SW480 (cell line): Measurements from ENCODE around the gene ARRDC2.
"Not testable (repeated sequence)": the region's sequence is repeated elsewhere in the genome, so short reads cannot be mapped to it uniquely, and the experiment has no call there.

ENCODE experiments used
- DNase-seq: peaks from one replicate; pipeline ENCODE4 v3.0.0-alpha.2; 2016; ENCODE audit warnings: low spot score

Gene ARRDC2

DNA sequence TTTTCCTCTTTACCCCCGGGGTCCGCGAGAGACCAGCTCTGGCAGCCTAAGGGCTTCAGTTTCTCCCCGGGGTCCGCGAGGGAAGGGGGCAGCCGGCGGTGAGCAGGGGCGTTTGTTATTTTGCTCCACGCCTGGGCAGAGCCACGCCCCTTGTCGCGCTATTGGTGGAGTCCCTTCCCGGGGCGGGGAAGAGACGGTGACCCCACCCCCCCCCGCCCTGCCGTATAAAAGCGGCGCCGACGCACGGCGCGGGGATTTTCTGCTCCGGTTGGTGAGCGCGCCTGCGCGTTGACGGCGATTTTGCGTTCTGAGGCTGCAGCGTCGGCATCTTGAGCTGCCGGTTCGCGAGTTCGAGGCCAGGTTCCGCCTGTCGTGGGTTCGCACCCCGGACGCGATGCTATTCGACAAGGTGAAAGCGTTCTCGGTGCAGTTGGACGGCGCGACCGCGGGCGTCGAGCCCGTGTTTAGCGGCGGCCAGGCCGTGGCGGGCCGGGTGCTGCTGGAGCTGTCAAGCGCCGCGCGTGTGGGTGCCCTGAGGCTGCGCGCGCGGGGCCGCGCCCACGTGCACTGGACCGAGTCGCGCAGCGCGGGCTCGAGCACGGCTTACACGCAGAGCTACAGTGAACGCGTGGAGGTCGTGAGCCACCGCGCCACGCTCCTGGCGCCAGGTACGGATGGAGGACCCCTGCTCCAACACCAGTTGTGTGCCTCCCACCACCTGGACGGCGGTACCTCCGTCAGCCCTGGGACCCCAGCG, at the start of gene ARRDC2:
Gene ARRDC2, plus strand, starts transcription at position 254 of the 757 bp plus-strand sequence. Its CDS starts 141 bp downstream, at position 395.
- no peak for DNase-seq

GRCh38 chr19:17963936-17964691, 43.9 kb upstream of the ARRDC2 start:
- DNase-seq: no peak

- peak; percentile 56 for DNase-seq
Measured at GRCh38 chr19:17965370-17966128, 42.4 kb upstream of the ARRDC2 start.

DNA sequence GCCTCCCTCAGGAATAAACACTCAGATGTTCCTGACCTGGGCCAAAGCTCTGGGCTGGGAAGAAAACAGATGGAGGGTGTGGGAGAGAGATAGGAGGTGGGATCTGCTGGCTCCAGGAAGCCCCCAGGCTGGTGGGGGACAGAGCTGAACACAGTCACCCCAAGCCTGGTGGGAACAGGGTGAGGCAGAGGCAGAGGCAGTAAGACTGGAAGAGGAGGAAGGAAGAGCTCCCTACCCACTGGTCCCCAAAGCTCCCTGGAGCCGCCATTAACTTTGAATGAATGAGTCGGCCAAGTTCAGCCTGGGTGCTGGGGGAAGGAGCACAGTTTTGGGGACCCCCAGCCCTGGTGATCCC, 41.9 kb upstream of the ARRDC2 start:
- DNase-seq: no peak

- DNase-seq: no peak
Measured at GRCh38 chr19:17966550-17967256, 41.3 kb upstream of the ARRDC2 start, which contains the start of gene KCNN1. Gene KCNN1, plus strand, starts transcription at chr19:17967107. Its CDS starts 6,782 bp downstream, at chr19:17973889.

DNA sequence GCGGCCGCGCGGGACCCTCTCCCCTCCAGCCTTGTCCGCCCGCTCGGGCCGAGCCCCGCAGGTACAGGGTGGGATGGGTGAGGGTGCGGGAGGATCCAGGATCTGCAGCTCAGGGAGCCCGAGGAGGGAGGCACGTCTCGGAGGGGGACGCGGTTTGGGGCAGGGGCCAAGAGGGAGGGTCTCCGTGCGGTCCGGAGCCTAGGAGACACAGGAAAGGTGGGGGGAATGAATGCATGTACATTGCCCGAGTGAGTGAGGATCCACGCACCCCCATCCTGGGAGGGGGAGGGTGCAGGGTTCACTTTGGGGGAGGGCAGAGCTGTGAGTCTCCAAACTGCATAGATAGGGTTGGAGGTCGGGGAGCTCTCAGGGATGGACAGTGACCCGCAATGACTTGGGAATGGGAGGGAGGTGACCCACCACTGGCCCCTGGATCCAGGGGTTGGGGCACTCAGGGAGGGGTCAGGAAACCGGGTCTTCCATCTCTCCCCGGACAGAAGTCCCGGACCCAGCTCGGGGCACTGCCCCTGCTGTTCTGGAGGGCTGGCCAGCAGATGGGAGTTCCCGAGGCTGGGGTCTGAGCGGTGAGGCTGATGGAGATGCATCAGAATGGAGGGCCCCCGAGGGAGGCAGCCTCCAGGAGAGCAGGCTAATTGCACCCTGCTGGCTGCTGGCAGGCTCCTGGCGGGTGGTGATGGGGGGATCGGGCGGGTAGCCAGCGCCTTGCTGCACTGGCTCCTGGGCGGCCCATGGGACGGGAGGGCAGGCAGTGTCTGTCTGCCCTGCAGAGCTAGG, 40.5 kb upstream of the ARRDC2 start:
- DNase-seq: no peak

- no peak for DNase-seq
Measured at GRCh38 chr19:17968362-17968761, 39.6 kb upstream of the ARRDC2 start.

DNA sequence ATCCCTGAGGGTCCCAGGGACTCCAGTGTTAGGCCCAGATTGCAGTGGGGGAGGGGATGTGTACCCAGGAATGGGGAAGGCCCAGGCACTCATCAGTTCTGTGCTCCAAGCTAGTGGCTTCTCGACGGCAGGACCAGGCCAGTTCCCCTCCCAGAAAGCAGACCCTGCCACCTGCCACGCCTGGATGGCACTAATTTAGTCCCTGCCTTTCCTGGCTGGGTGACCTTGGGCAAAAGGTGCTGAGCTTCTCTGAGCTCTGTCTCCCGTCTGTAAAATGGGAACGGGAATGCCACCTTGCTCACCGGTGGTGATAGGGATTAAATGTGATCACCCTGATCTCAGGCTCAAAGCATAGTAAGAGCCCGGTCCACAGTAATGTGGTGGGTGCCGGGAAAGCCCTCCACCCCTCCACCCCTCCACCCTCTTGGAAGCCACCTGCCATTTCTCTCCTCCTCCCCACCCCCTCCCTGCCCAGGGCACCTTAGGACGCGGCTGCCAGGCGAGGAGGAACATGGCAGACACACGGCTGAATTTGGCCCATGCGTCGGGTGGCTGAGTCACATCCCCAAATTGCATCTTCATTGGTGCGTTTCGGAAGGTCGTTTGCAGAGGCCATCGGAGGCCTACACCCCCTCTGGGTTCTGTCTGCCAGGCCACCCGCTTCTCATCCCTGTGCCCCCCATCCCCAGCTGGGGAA, 38.7 kb upstream of the ARRDC2 start:
- no peak for DNase-seq

GRCh38 chr19:17972230-17972629, 35.7 kb upstream of the ARRDC2 start:
- no peak for DNase-seq

GRCh38 chr19:17973759-17974158, 34.2 kb upstream of the ARRDC2 start:
- no peak for DNase-seq

DNA sequence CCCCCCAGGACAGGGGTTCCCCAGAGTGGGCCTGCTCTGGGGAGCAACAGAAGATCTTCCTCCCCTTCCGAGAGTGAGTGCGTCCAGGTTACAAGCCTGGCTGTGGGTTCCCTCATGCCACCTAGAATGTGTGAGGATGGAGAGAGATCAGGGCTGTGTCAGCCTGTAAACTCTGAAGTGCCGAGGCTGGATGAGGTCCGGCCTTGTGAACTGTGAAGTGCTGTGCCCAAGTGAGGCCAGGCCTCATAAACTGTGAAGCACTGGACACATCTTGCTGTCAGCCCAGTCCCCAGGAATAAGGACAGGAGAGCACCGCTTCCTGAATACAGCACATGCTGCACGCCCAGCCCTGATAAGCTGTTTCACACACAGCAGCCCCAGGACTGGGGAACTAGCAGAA, 33.4 kb upstream of the ARRDC2 start:
- no peak for DNase-seq

DNA sequence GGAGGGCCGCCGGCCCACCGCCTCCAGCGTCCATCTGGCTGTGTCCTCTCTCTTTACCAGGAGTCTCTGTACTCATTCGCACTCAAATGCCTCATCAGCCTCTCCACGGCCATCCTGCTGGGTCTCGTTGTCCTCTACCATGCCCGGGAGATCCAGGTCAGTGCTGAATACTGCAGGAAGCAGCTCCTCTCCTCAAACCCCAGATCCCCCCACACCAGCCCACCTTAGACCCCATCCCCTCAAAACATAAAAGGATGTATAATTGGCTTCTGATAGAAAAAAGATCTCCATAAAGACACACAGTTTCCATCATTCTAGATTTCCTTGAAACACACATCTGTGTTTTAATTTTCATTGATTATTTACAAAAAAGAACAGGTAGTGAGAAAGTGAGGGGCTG, 32.9 kb upstream of the ARRDC2 start:
- no peak for DNase-seq

GRCh38 chr19:17977021-17977420, 30.9 kb upstream of the ARRDC2 start:
- no peak for DNase-seq

DNA sequence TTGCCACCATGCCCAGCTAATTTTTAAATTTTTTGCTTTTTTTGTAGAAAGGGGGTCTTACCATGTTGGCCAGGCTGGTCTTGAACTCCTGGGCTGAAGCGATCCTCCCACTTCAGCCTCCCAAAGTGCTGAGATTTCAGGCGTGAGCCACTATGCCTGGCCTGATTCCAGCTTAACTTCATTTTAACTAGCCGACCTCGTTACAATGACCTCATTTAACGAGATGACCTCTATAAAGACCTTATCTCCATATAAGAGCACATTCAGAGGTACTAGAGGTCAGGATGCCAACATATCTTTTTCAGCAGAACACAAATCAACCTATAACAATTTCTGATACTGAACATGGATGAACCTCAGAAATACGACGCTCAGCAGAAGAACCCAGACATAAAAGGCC, 30.5 kb upstream of the ARRDC2 start:
- DNase-seq: no peak

GRCh38 chr19:17981611-17982010, 26.4 kb upstream of the ARRDC2 start:
- DNase-seq: no peak

GRCh38 chr19:17982430-17982829, 25.5 kb upstream of the ARRDC2 start:
- DNase-seq: no peak

DNA sequence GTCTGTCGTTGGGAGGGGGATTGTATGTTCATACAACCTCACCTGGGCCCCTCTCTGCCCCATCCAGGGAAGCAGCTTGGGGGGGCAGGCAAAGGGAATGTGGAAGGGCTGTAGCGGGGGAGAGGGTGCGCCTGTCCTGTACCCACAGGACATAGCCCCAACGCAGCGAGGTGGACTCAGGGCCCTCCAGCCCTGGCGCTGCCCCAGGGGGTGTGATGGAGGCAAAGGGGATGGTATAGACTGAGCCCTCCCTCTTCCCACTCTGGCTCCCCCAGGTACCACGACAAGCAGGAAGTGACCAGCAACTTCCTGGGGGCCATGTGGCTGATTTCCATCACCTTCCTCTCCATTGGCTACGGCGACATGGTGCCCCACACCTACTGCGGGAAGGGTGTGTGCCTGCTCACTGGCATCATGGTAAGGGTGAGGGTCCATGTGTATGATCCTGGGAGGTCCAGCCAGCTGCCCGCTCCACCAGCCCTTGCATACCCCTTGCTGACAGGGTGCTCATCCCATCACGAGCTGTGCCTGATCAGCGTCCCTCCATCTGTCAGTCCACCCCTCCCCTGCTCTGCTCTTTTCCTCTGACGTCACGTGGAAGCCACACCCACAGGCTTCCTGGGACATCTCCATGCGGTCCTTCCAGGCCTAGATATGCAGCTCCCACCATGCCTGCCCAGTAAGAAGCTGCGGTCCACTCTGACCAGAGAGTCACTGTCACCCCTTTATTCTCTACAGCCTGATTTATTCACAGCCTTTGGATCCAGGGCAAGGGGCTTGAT, 22.7 kb upstream of the ARRDC2 start:
- no peak for DNase-seq

- not testable (repeated sequence) for DNase-seq
Measured at GRCh38 chr19:17986569-17986968, 21.4 kb upstream of the ARRDC2 start.

DNA sequence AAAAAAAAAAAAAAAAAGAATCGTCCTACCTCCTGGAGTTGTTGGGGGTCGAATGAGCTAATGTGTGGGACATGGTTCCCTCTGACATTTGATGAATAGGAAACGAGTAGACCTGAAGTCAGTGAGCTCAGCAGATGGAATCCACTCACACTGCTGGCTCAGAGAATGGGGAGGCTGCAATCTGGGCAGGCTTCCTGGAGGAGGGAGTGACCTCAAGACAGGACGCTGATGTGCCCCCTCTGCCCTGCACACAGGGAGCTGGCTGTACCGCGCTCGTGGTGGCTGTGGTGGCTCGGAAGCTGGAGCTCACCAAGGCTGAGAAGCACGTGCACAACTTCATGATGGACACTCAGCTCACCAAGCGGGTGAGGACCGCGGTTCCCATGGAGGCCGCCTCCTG, 19.8 kb upstream of the ARRDC2 start:
- DNase-seq: no peak
